ENCODE results near the gene PTDSS2. TPM values are rescaled to one million over a fixed set of nuclear protein-coding genes. Genes with fewer than 3 reads are reported as not detected.

The PTDSS2 gene
- total and polyA plus RNA-seq, 4 experiments from 2014 or later = 5.5 to 26.1 (median 14.8) TPM

DNA sequence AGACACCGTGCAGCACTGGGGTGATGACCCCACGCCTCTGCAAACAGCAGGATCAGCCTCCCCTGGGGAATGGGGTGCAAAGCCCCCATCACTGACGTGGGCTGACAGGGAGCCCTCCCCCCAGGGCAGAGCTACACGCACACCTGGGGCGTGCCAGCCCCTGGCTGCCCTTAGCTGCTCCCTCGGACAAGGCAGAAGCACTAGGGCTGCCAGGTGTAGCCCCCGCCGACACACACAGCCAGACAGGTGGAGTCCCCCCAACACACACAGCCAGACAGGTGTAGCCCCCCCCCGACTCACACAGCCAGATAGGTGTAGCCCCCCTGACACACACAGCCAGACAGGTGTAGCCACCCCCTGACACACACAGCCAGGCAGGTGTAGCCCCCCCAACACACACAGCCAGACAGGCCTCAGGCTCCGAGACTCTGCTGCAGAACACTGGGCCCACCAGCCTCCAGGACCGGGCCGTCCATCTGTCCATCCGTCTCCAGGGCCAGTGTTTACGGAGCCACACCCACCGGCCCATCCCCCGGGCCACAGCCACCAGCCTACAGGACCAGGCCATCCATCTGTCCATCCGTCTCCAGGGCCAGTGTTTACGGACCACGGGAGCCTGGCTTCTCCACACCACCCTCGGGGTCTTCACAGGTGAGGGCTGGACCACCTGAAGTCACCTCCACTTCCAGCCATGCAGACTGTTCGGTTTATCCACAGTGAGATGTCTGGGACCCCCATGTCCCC lies 11.8 kb upstream of the PTDSS2 start:
- no peaks in the 10 kb centered on the region for H3K9me3 ChIP-seq (ENCODE audit: control insufficient read depth in 1 of 2, low read length in 2 of 2)
- no peaks in the 10 kb centered on the region for H3K27me3 ChIP-seq (ENCODE audit: insufficient read depth, low read length)
- no peak overlapping the region for H3K27ac ChIP-seq (ENCODE audit: low read depth, low read length)
- no peak overlapping the region for H3K27ac Mint-ChIP-seq
- H3K4me1 ChIP-seq (ENCODE audit: insufficient read depth, low read length) = peaks cover 42% of the 10 kb centered on the region
- ChIA-PET CTCF (ENCODE audit: partially characterized antibody) (interaction anchor here (1.5 kb wide), 1 partner anchor 10 kb away, joined by 4 read pairs; no protein-coding TSS in a partner anchor), POLR2A (ENCODE audit: partially characterized antibody) (interaction anchor here (2.4 kb wide), 1 partner anchor 10 kb away, joined by 8 read pairs; no protein-coding TSS in a partner anchor)
- H3K36me3 Mint-ChIP-seq = peaks cover 0 to 4% of the 10 kb centered on the region in 2 donors
- no peaks in the 10 kb centered on the region for H3K27me3 Mint-ChIP-seq
- DNase-seq = peak in 1 of 5 donors; percentile 4
- H3K4me3 ChIP-seq (ENCODE audit: low read length in 2 of 2) = no peak overlapping the region
- intact Hi-C loops (cut with micrococcal nuclease) = no loop called here
- peaks cover 1% of the 10 kb centered on the region for H3K36me3 ChIP-seq (ENCODE audit: insufficient read depth, low read length)
- H3K4me3 Mint-ChIP-seq = peak overlapping the region in 2 of 8 donors; percentile 12 to 16
- H3K9me3 Mint-ChIP-seq = no peaks in the 10 kb centered on the region
- peaks cover 18 to 46% (median 26%) of the 10 kb centered on the region in 4 donors for H3K4me1 Mint-ChIP-seq

- H3K4me3 Mint-ChIP-seq = peak overlapping the region in 6 of 8 donors; percentile 35 to 69 (median 62)
- peaks cover 0 to 4% of the 10 kb centered on the region in 2 donors for H3K36me3 Mint-ChIP-seq
- Histone ChIP-seq H3K9me3 (ENCODE audit: control insufficient read depth in 1 of 2, low read length in 2 of 2) (no peaks in the 10 kb centered on the region), H3K4me1 (ENCODE audit: insufficient read depth, low read length) (peaks cover 42% of the 10 kb centered on the region), H3K36me3 (ENCODE audit: insufficient read depth, low read length) (no peaks in the 10 kb centered on the region), H3K27ac (ENCODE audit: low read depth, low read length) (no peak overlapping the region), H3K27me3 (ENCODE audit: insufficient read depth, low read length) (no peaks in the 10 kb centered on the region), H3K4me3 (ENCODE audit: low read length in 2 of 2) (no peak overlapping the region)
- CTCF ChIA-PET (ENCODE audit: partially characterized antibody) = interaction anchor here (1.0 to 1.9 kb wide), 3 partner anchors 9 to 41 kb away, joined by 3 to 9 read pairs (median 4); no protein-coding TSS in a partner anchor
- no peaks in the 10 kb centered on the region for H3K9me3 Mint-ChIP-seq
- peaks cover 18 to 46% (median 26%) of the 10 kb centered on the region in 4 donors for H3K4me1 Mint-ChIP-seq
- DNase-seq = peak in 1 of 5 donors; percentile 34
- intact Hi-C loops (cut with micrococcal nuclease) = no loop called here
- POLR2A ChIA-PET (ENCODE audit: partially characterized antibody) = interaction anchor here (0.7 to 19.6 kb wide), 3 partner anchors 9 to 28 kb away, joined by 4 to 539 read pairs (median 8); partner anchors contain the start of genes PTDSS2 and SIGIRR
- no peaks in the 10 kb centered on the region for H3K27me3 Mint-ChIP-seq
- peak overlapping the region in 3 of 7 donors; percentile 42 to 59 (median 47) for H3K27ac Mint-ChIP-seq
Measured at GRCh38 chr11:439315-440064, 10.6 kb upstream of the PTDSS2 start.

GRCh38 chr11:440065-441042 lies 9.7 kb upstream of the PTDSS2 start:
- Histone ChIP-seq H3K27ac (ENCODE audit: low read depth, low read length) (no peak overlapping the region), H3K27me3 (ENCODE audit: insufficient read depth, low read length) (no peaks in the 10 kb centered on the region), H3K36me3 (ENCODE audit: insufficient read depth, low read length) (no peaks in the 10 kb centered on the region), H3K9me3 (ENCODE audit: control insufficient read depth in 1 of 2, low read length in 2 of 2) (no peaks in the 10 kb centered on the region), H3K4me1 (ENCODE audit: insufficient read depth, low read length) (peaks cover 42% of the 10 kb centered on the region), H3K4me3 (ENCODE audit: low read length in 2 of 2) (no peak overlapping the region)
- H3K9me3 Mint-ChIP-seq = no peaks in the 10 kb centered on the region
- H3K27ac Mint-ChIP-seq = peak overlapping the region in 3 of 7 donors; percentile 41 to 59 (median 47)
- intact Hi-C loops (cut with micrococcal nuclease) = no loop called here
- DNase-seq = no peak
- ChIA-PET POLR2A (ENCODE audit: partially characterized antibody) (interaction anchor here (0.7 to 19.6 kb wide), 5 partner anchors 8 to 125 kb away, joined by 4 to 539 read pairs (median 6); partner anchors contain the start of genes PTDSS2, RNH1 and SIGIRR), CTCF (ENCODE audit: partially characterized antibody) (interaction anchor here (1.0 to 2.9 kb wide), 5 partner anchors 8 to 72 kb away, joined by 3 to 9 read pairs (median 4); no protein-coding TSS in a partner anchor)
- no peaks in the 10 kb centered on the region for H3K27me3 Mint-ChIP-seq
- H3K4me1 Mint-ChIP-seq = peaks cover 18 to 46% (median 26%) of the 10 kb centered on the region in 4 donors
- H3K36me3 Mint-ChIP-seq = no peaks in the 10 kb centered on the region
- peak overlapping the region in 7 of 8 donors; percentile 39 to 86 (median 79) for H3K4me3 Mint-ChIP-seq

DNA sequence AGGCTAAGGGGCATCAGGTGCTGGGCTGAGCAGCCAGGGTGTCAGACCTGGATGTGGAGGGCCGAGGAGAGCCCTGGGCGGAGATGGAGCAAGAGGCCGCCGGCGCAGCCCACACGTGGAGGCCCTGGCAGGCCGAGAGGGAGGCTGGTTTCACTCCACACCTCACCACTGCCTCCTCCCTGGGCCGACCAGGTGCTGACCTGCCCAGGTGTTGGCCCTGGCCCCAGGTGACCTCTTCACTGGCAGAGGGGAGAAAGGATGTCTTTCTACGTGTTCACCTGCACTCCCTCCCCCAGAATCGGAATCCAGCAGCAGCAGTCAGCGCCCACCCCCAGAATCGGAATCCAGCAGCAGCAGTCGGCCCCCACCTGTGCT lies 9.0 kb upstream of the PTDSS2 start:
- no peak for DNase-seq
- peak overlapping the region in 3 of 7 donors; percentile 46 to 58 (median 53) for H3K27ac Mint-ChIP-seq
- POLR2A ChIA-PET (ENCODE audit: partially characterized antibody) = interaction anchor here (1.0 to 19.6 kb wide), 4 partner anchors 30 to 254 kb away, joined by 3 to 539 read pairs (median 5); partner anchors contain the start of genes DEAF1, RNH1 and SIGIRR
- no peaks in the 10 kb centered on the region for H3K27me3 ChIP-seq (ENCODE audit: insufficient read depth, low read length)
- H3K4me3 Mint-ChIP-seq = peak overlapping the region; percentile 39 to 86 (median 79)
- H3K4me1 Mint-ChIP-seq = peaks cover 18 to 46% (median 26%) of the 10 kb centered on the region in 4 donors
- H3K4me3 ChIP-seq (ENCODE audit: low read length in 2 of 2) = peak overlapping the region in 1 of 2 donors; percentile 69
- no peaks in the 10 kb centered on the region for H3K36me3 Mint-ChIP-seq
- peak overlapping the region; percentile 66 for H3K27ac ChIP-seq (ENCODE audit: low read depth, low read length)
- no peaks in the 10 kb centered on the region for H3K36me3 ChIP-seq (ENCODE audit: insufficient read depth, low read length)
- CTCF ChIA-PET (ENCODE audit: partially characterized antibody) = interaction anchor here (1.6 to 2.9 kb wide), 3 partner anchors 8 to 73 kb away, joined by 3 to 9 read pairs (median 7); no protein-coding TSS in a partner anchor
- peaks cover 42% of the 10 kb centered on the region for H3K4me1 ChIP-seq (ENCODE audit: insufficient read depth, low read length)
- H3K9me3 Mint-ChIP-seq = no peaks in the 10 kb centered on the region
- no peaks in the 10 kb centered on the region for H3K27me3 Mint-ChIP-seq
- H3K9me3 ChIP-seq (ENCODE audit: control insufficient read depth in 1 of 2, low read length in 2 of 2) = no peaks in the 10 kb centered on the region
- intact Hi-C loops (cut with micrococcal nuclease) = no loop called here

DNA sequence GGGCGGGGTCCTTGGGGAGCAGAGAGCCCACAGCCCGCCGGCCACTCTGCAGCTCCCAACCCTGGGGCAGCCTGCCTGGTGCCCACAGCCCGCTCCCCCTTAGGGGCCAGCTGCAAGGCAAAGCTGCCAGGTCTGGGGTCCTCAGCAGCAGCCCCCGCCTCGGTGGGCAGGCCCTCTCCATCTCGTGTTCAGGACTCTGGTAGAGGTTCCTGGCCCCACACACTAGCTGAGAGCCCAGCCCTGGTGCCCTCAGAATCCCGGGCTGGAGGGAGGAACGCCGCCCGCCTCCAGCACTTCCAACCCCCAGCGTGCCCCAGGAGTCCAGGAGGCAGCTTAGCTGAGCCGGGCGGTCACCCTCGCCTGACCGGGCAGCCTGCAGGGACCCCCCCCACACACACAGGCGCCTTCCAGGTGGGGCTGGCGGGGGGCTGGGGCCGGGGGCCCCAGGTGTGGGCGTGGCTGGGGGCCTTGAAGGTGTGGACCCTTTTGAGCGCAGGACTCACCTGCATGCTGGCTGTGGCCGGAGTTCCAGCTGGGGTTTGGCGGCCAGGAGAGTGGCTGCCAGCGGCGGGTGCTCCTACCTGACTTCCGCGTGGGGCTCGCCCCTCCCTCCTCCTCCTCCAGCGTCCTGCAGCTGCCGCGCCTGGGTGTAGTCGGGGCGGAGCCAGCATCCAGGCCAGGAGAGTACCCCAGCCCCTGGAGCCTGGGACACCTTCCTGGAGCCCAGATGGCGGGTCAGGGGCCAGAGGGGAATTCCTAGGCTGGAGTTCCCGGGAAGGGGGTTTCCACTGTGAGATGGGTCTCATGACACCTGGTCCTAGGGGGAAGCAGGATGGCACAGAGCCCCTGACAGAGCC lies 8.4 kb upstream of the PTDSS2 start, which contains the start of gene ANO9:
ANO9 (minus strand) TSS at position 594 of the 857 bp plus-strand sequence; CDS start at position 509, 85 bp downstream.
- intact Hi-C loops (cut with micrococcal nuclease) = no loop called here
- H3K9me3 ChIP-seq (ENCODE audit: control insufficient read depth in 1 of 2, low read length in 2 of 2) = no peaks in the 10 kb centered on the region
- H3K36me3 ChIP-seq (ENCODE audit: insufficient read depth, low read length) = no peaks in the 10 kb centered on the region
- peak within 1 kb of the TSS in 6 of 7 donors; percentile 10 to 79 (median 56) for H3K27ac Mint-ChIP-seq
- ChIA-PET CTCF (ENCODE audit: partially characterized antibody) (interaction anchor here (1.6 to 2.9 kb wide), 2 partner anchors 35 to 73 kb away, joined by 3 to 7 read pairs; no protein-coding TSS in a partner anchor), POLR2A (ENCODE audit: partially characterized antibody) (interaction anchor here (0.7 to 19.6 kb wide), 10 partner anchors 8 to 253 kb away, joined by 3 to 539 read pairs (median 3); partner anchors contain the start of genes BET1L, DEAF1, PTDSS2 and RIC8A)
- H3K27ac ChIP-seq (ENCODE audit: low read depth, low read length) = peak within 1 kb of the TSS; percentile 66
- no peaks in the 10 kb centered on the region for H3K27me3 ChIP-seq (ENCODE audit: insufficient read depth, low read length)
- no peaks in the 10 kb centered on the region for H3K9me3 Mint-ChIP-seq
- peak within 1 kb of the TSS in 1 of 2 donors; percentile 69 for H3K4me3 ChIP-seq (ENCODE audit: low read length in 2 of 2)
- no peaks in the 10 kb centered on the region for H3K27me3 Mint-ChIP-seq
- H3K36me3 Mint-ChIP-seq = no peaks in the 10 kb centered on the region
- peak within 1 kb of the TSS; percentile 68 to 86 (median 79) for H3K4me3 Mint-ChIP-seq
- peaks cover 15 to 41% (median 25%) of the 10 kb centered on the region in 4 donors for H3K4me1 Mint-ChIP-seq
- H3K4me1 ChIP-seq (ENCODE audit: insufficient read depth, low read length) = peaks cover 42% of the 10 kb centered on the region
- DNase-seq = peak; percentile 49 to 77 (median 56)

All from CD4-positive, alpha-beta memory T cell (primary cell).